HCT116 (cell line): ENCODE measurements around the gene RSPH4A. TPM values are rescaled to one million over a fixed set of nuclear protein-coding genes. Genes with fewer than 3 reads are reported as not detected.

Experiments used
- ATAC-seq: fragments of 200-7000 bp; cut with Tn5 transposase; 2 replicates; pipeline ENCODE4 v1.9.1; 2020; ENCODE audit warnings: mild to moderate bottlenecking, moderate library complexity
- BruUV-seq: library from RNA; stranded (reverse); fragments of 400-500 nt; replicated peaks from 2 replicates; lab custom pipeline; 2021; lab: Mats Ljungman, UMichigan
- CTCF ChIA-PET: fragments of 300-600 bp; sonication (Branson Sonifier 250); formaldehyde crosslinking; loops from one replicate; lab custom pipeline; 2021; ENCODE audit warnings: antibody characterized with exemption; lab: Charles Lee
- POLR2A ChIA-PET: fragments of 300-600, 350-600 bp; sonication (Branson Sonifier 250); formaldehyde crosslinking; loops from one replicate; lab custom pipeline; 2021; ENCODE audit warnings: antibody characterized with exemption; lab: Charles Lee
- RAD21 ChIA-PET, 2 experiments: fragments of 300-600 bp; sonication (Branson Sonifier 250); formaldehyde crosslinking; loops; one replicate each; lab custom pipeline; 2023; ENCODE audit warnings: low total read pairs in 2 of 2; ENCODE audit not compliant: uncharacterized antibody in 2 of 2, unreplicated experiment in 2 of 2, low non-redundant PET in 1 of 2; lab: Charles Lee
- DNase-seq: peaks from one replicate; pipeline ENCODE4 v3.0.0-alpha.2; 2010; ENCODE audit warnings: low read depth, low spot score
- H2AFZ ChIP-seq: fragments of 200-600 bp; shearing (Covaris generic), sonication (generic); 2 replicates; pipeline ENCODE4 v1.6.1; 2017; ENCODE audit warnings: low read depth, mixed run types, mixed read lengths, antibody characterized with exemption, low read length; ENCODE audit not compliant: poor library complexity, severe bottlenecking
- H3K27ac ChIP-seq: 2 replicates; pipeline ENCODE4 v1.5.1; 2012; ENCODE audit warnings: low read depth, low read length
- H3K27me3 ChIP-seq: fragments of 200-600 bp; sonication (generic); 2 replicates; pipeline ENCODE4 v1.6.1; 2016; ENCODE audit warnings: mixed run types, low read length, mixed read lengths; ENCODE audit not compliant: insufficient read depth
- H3K36me3 ChIP-seq, 2 experiments: fragments of 200-500 bp in 1 of 2; fragments of 200-600 bp in 1 of 2; sonication (Bioruptor generic) in 1 of 2; sonication (generic) in 1 of 2; 2 replicates each; pipeline versions ENCODE4 v1.5.1 to v1.6.1; 2014 to 2016; ENCODE audit warnings: low read length in 2 of 2, inconsistent platforms in 1 of 2, mixed read lengths in 1 of 2, mixed run types in 1 of 2; ENCODE audit not compliant: insufficient read depth in 2 of 2, control insufficient read depth in 1 of 2
- H3K4me1 ChIP-seq, 2 experiments: fragments of 200-600 bp in 1 of 2; sonication (generic) in 1 of 2; 2 replicates each; pipeline versions ENCODE4 v1.5.1 to v1.6.1; 2012 to 2017; ENCODE audit warnings: low read length in 2 of 2, inconsistent platforms in 1 of 2, mild to moderate bottlenecking in 1 of 2, mixed read lengths in 1 of 2, mixed run types in 1 of 2, moderate library complexity in 1 of 2; ENCODE audit not compliant: insufficient read depth in 2 of 2, control insufficient read depth in 1 of 2
- H3K4me2 ChIP-seq: fragments of 200-600 bp; sonication (generic); 2 replicates; pipeline ENCODE4 v1.6.1; 2017; ENCODE audit warnings: mixed run types, low read length, mixed read lengths
- H3K4me3 ChIP-seq, 2 experiments: fragments of 200-600 bp in 1 of 2; sonication (generic) in 1 of 2; replicated peaks in 1 of 2; 2 replicates each; pipeline ENCODE4 v1.5.1; 2011 to 2016; ENCODE audit warnings: low read length in 2 of 2, control low read depth in 1 of 2, low read depth in 1 of 2, mild to moderate bottlenecking in 1 of 2, mixed read lengths in 1 of 2, mixed run types in 1 of 2
- H3K79me2 ChIP-seq: fragments of 200-600 bp; sonication (generic); 2 replicates; pipeline ENCODE4 v1.6.1; 2017; ENCODE audit warnings: mild to moderate bottlenecking, mixed run types, low read length, moderate library complexity, mixed read lengths; ENCODE audit not compliant: insufficient read depth
- H3K9ac ChIP-seq: fragments of 200-600 bp; sonication (generic); 2 replicates; pipeline ENCODE4 v1.6.1; 2016; ENCODE audit warnings: low read length, mixed read lengths
- H3K9me2 ChIP-seq: fragments of 200-600 bp; sonication (generic), shearing (Covaris generic); 2 replicates; pipeline ENCODE4 v1.6.1; 2017; ENCODE audit warnings: mixed run types, mild to moderate bottlenecking, moderate library complexity; ENCODE audit not compliant: insufficient read depth
- H3K9me3 ChIP-seq, 2 experiments: fragments of 200-500 bp in 1 of 2; fragments of 200-600 bp in 1 of 2; sonication (Bioruptor generic) in 1 of 2; sonication (generic) in 1 of 2; 2 replicates each; pipeline ENCODE4 v1.6.1; 2014 to 2017; ENCODE audit warnings: low read length in 2 of 2, mixed read lengths in 2 of 2, inconsistent platforms in 1 of 2, low read depth in 1 of 2, mild to moderate bottlenecking in 1 of 2, mixed run types in 1 of 2, moderate library complexity in 1 of 2; ENCODE audit not compliant: control insufficient read depth in 1 of 2, insufficient read depth in 1 of 2
- H4K20me1 ChIP-seq: fragments of 200-600 bp; sonication (generic), shearing (Covaris generic); 2 replicates; pipeline ENCODE4 v1.6.1; 2017; ENCODE audit warnings: mixed run types, mild to moderate bottlenecking, moderate library complexity; ENCODE audit not compliant: insufficient read depth
- CBX3 ChIP-seq: IDR thresholded peaks from 2 replicates; pipeline ENCODE4 v1.6.1; 2012; ENCODE audit warnings: low read depth
- ELF1 ChIP-seq: IDR thresholded peaks from 2 replicates; pipeline ENCODE4 v1.6.1; 2012; ENCODE audit warnings: low read depth, borderline replicate concordance
- JUND ChIP-seq: IDR thresholded peaks from 2 replicates; pipeline ENCODE4 v1.6.1; 2012
- POLR2A ChIP-seq: IDR thresholded peaks from 2 replicates; pipeline ENCODE4 v1.7.0; 2011; ENCODE audit warnings: borderline replicate concordance; ENCODE audit not compliant: insufficient read depth, insufficient read length; ENCODE audit errors: extremely low read depth
- SIN3A ChIP-seq: IDR thresholded peaks from 2 replicates; pipeline ENCODE4 v1.6.1; 2012; ENCODE audit warnings: low read depth
- YY1 ChIP-seq: IDR thresholded peaks from 2 replicates; pipeline ENCODE4 v1.6.1; 2011; ENCODE audit warnings: low read length, low read depth, moderate library complexity, mild to moderate bottlenecking; ENCODE audit not compliant: insufficient replicate concordance; ENCODE audit errors: extremely low read depth
- ZFX ChIP-seq: fragments of 450-650 bp; IDR thresholded peaks from 2 replicates; pipeline ENCODE4 v1.6.1; 2017
- ZNF274 ChIP-seq: fragments of 200-500 bp; sonication (Bioruptor generic); IDR thresholded peaks from 2 replicates; pipeline ENCODE4 v1.6.1; 2014; ENCODE audit warnings: mild to moderate bottlenecking, low read depth, low read length, inconsistent platforms
- intact Hi-C: fragments of 100-400 bp; cut with micrococcal nuclease; formaldehyde crosslinking; loops from 2 replicates; pipeline ENCODE4 v1.10.0; 2022
- total RNA-seq: library from RNA; stranded (reverse); gene quantifications from one replicate; pipeline ENCODE4 v1.2.1, GENCODE V29; 2021; ENCODE audit not compliant: unreplicated experiment
- TF ChIP-seq, protein P1 (sequence below): IDR thresholded peaks from 2 replicates; pipeline ENCODE4 v1.6.1; 2012
- TF ChIP-seq, protein P2 (sequence below), 3 experiments: fragments of 200-600 bp in 1 of 3; sonication (generic) in 1 of 3; IDR thresholded peaks in 2 of 3; conservative IDR thresholded peaks in 1 of 3; 2 replicates each; pipeline ENCODE4 v1.5.1; 2012 to 2017; ENCODE audit warnings: low read depth in 2 of 3, low read length in 2 of 3, antibody characterized with exemption in 1 of 3, borderline replicate concordance in 1 of 3, control low read depth in 1 of 3, mild to moderate bottlenecking in 1 of 3, mixed read lengths in 1 of 3, mixed run types in 1 of 3, moderate library complexity in 1 of 3; ENCODE audit not compliant: insufficient read depth in 1 of 3

The RSPH4A gene
- total RNA-seq, 1 experiment from 2014 or later = 0.27 TPM

DNA sequence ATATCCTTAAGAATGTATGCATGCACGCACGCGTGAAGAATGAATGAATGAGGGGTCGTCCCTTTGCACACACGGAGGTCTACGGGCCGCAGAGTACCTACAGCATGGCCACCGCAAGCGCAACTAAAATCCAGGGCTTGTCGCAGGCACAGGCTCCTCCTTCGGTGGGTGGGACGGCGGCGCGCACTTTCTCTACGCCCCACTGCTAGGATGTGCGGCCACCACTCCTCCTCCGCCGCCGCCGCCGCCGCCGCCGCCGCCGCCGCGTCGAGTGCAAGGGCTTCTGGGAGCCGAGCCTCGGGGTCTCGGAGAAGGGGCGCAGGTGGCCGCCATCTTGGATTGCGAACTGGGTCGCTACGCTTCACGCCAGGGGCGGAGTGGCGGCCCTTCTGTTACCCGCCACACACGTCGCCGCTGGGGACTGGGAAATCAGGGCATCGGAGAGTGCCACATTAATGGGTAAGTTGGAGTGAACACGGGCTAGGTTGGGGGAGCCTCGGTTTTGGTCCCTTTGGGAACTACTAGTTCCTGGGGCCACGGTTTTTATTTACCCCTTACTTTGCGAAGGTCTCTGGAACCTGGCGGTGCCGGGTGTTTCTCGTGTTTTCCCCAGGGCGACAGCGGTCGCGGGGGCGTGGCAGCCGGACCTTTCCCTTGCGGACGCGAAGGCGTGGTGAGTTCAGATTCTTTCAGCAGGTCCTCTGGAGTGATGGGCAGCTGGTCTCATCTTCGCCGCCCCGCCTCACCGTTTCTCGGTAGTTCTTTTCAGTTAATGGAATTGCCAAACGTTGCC lies 64.8 kb downstream of the RSPH4A start, which contains the start of gene KPNA5 (continued):
- TF ChIP-seq CBX3 (peak; percentile 73; the same call in 1 of the 2 replicates), ZFX (no peak), POLR2A (peak; percentile 98), ELF1 (no peak)

DNA sequence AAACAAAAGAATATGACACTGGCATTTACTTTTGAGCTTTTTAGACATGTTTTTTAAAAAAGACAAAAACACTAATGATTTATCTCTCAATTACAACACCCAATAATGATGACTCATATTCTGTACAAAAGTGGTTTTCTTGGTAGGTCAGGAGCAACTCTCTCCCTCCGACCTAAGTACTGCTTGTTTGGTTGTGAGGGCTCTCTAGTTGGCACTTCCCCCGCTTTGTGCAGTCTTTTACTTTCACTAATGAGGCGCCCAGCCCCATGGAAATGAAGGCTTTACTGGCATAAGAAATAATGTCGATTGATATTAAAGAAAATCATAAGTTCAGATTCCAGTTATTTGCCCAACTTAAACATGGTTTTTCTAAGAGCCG lies 66.0 kb downstream of the RSPH4A start:
- no peaks in the 10 kb centered on the region for H3K9me3 ChIP-seq
- no peaks in the 10 kb centered on the region for H3K36me3 ChIP-seq
- no peaks in the 10 kb centered on the region for H4K20me1 ChIP-seq
- no peak overlapping the region for H2AFZ ChIP-seq
- POLR2A ChIA-PET = no interaction called here
- no peak for ATAC-seq
- peak overlapping the region; percentile 75 to 78 for H3K4me3 ChIP-seq
- peak overlapping the region; percentile 40 for H3K9ac ChIP-seq
- CTCF ChIA-PET = no interaction called here
- intact Hi-C loops = no loop called here
- H3K9me2 ChIP-seq = no peaks in the 10 kb centered on the region
- TF ChIP-seq SIN3A (no peak), JUND (no peak), ZNF274 (no peak), YY1 (no peak)
- TF ChIP-seq, protein P1, sequence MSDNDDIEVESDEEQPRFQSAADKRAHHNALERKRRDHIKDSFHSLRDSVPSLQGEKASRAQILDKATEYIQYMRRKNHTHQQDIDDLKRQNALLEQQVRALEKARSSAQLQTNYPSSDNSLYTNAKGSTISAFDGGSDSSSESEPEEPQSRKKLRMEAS = no peak
- TF ChIP-seq, protein P2, sequence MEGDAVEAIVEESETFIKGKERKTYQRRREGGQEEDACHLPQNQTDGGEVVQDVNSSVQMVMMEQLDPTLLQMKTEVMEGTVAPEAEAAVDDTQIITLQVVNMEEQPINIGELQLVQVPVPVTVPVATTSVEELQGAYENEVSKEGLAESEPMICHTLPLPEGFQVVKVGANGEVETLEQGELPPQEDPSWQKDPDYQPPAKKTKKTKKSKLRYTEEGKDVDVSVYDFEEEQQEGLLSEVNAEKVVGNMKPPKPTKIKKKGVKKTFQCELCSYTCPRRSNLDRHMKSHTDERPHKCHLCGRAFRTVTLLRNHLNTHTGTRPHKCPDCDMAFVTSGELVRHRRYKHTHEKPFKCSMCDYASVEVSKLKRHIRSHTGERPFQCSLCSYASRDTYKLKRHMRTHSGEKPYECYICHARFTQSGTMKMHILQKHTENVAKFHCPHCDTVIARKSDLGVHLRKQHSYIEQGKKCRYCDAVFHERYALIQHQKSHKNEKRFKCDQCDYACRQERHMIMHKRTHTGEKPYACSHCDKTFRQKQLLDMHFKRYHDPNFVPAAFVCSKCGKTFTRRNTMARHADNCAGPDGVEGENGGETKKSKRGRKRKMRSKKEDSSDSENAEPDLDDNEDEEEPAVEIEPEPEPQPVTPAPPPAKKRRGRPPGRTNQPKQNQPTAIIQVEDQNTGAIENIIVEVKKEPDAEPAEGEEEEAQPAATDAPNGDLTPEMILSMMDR (IDR thresholded peaks at IDR 0.05 in 2 of 3, conservative IDR thresholded peaks at IDR 0.05 in 1 of 3; ENCODE audit: borderline replicate concordance in 1 of 3, insufficient read depth in 1 of 3, low read depth in 2 of 3, low read length in 2 of 3) = no peak
- TF ChIP-seq, all 23 proteins: peak for 0
- Histone ChIP-seq H3K27ac (peak overlapping the region; percentile 92; the same call in 1 of the 2 replicates), H3K79me2 (peaks cover 41% of the 10 kb centered on the region), H3K4me1 (peaks cover 10 to 18% of the 10 kb centered on the region in 2 experiments; a peak in 1 of 4 replicates), H3K27me3 (no peaks in the 10 kb centered on the region), H3K4me2 (peak overlapping the region; percentile 95)
- DNase-seq = no peak
- RAD21 ChIA-PET = no interaction called here
- no TSS peak for BruUV-seq

Other genes starting within 250 kb of the RSPH4A start
- 38.5 TPM for gene DSE, start 245.5 kb upstream of the RSPH4A start, total RNA-seq
- gene CALHM6, start 155.1 kb upstream of the RSPH4A start, total RNA-seq = not detected
- 0.05 TPM for gene CALHM5, start 104.8 kb upstream of the RSPH4A start, total RNA-seq
- gene TRAPPC3L, start 70.8 kb upstream of the RSPH4A start, total RNA-seq = not detected
- not detected for gene CALHM4, start 62.7 kb upstream of the RSPH4A start, total RNA-seq
- gene RWDD1, start 45.0 kb upstream of the RSPH4A start, total RNA-seq = 24.4 TPM
- gene ZUP1, start 52.3 kb downstream of the RSPH4A start, total RNA-seq = 18.2 TPM
- gene KPNA5, start 64.7 kb downstream of the RSPH4A start, total RNA-seq = 9.8 TPM
- not detected for gene FAM162B, start 149.2 kb downstream of the RSPH4A start, total RNA-seq
- not detected for gene GPRC6A, start 212.6 kb downstream of the RSPH4A start, total RNA-seq